ENCODE results near the gene NADK2. TPM values are rescaled to one million over a fixed set of nuclear protein-coding genes. Genes with fewer than 3 reads are reported as not detected.

The NADK2 gene
- total RNA-seq, 2 donors from 2014 or later = 23.4 to 30.1 TPM

- H3K36me3 ChIP-seq (replicated peaks in 1 of 2; ENCODE audit: insufficient read depth in 1 of 2, low read depth in 2 of 2) = peaks cover 0 to 2% of the 10 kb centered on the region in 2 donors
Measured at GRCh38 chr5:36178524-36178890, 63.2 kb downstream of the NADK2 start.

DNA sequence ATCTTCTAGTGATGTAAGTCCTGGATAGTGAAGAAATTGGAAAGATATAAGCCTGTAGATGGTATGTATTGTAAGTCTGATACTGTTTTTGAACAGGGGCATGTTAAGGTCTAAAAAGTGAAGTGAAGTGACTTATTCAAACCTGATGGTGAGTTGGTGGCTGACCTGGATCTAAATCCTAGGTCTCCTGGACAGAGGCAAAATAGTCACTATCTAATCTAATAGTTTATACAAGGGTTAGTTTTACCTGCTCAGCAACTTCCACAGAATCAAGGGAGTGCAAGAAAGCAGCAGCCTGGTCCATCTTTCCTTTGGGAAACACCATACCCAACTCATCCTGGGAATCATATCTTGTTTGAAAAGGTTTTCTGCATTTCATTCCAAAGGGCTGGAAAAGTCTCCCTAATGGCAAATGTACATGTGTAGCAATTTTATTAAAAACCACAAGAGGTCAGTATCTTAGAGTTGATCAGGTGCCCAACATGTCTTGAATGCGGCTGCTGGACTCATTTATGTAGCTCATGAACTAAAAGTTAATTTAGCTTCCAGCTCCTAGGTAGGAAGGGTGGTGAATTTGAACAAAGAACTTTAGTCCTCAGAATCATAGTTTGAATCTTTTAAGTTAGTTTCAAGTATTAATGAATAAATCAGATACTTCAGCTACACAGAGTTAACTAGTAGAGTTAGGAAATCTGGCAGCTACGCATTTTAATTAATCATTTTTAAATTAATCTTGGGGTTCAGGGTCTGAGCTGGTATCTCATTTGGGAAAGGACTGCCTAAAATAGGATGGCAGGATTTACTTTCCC lies 63.8 kb downstream of the NADK2 start:
- intact Hi-C loops (cut with DNase I) = no loop called here
- TF ChIP-seq POLR2A (IDR thresholded peaks at IDR 0.05) (no peak), CTCF (IDR thresholded peaks at IDR 0.05) (peak in 6 of 7 experiments; percentile 47 to 68 (median 62))
- peak in 3 of 4 donors; percentile 21 to 30 (median 25) for DNase-seq
- no peak overlapping the region for H3K27ac ChIP-seq
- H3K27me3 ChIP-seq = no peaks in the 10 kb centered on the region
- no peaks in the 10 kb centered on the region for H3K9me3 ChIP-seq
- WGBS, 2 donors = 45 to 50% methylated on average over 2 of the region's 2 CpGs
- ATAC-seq = peak; percentile 79
- H3K4me1 ChIP-seq = no peaks in the 10 kb centered on the region
- H3K4me3 ChIP-seq = no peak overlapping the region
- peaks cover 0 to 2% of the 10 kb centered on the region in 2 donors for H3K36me3 ChIP-seq (replicated peaks in 1 of 2; ENCODE audit: insufficient read depth in 1 of 2, low read depth in 2 of 2)

More at GRCh38 chr5:36178524-36178890, 63.2 kb downstream of the NADK2 start:
- Histone ChIP-seq H3K27ac (no peak overlapping the region), H3K4me3 (no peak overlapping the region), H3K27me3 (no peaks in the 10 kb centered on the region), H3K4me1 (no peaks in the 10 kb centered on the region), H3K9me3 (no peaks in the 10 kb centered on the region)
- TF ChIP-seq POLR2A (IDR thresholded peaks at IDR 0.05) = no peak
- no peak for TF ChIP-seq CTCF (IDR thresholded peaks at IDR 0.05)
- 89 to 92% methylated on average over 3 of the region's 3 CpGs for WGBS, 2 donors
- intact Hi-C loops (cut with DNase I) = no loop called here
- ATAC-seq = no peak
- no peak for DNase-seq

DNA sequence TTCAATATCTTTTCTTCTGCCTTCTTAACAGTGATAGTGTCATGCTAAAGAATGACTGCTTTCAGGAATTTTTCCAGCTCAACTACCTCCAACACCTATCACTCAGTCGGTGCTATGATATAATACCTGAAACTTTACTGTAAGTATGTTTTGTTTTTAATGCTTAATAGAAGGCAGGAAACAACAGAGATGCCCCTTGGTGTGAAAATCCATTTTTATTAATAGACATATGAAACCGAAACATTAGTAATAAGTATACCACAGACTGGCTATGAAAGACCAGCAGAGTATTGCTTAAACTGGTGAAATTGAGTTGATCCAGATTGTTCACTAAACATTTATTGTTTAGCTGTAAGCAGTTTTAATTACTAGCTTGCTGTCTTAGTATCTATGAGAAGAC lies 64.6 kb downstream of the NADK2 start:
- peaks cover 0 to 2% of the 10 kb centered on the region in 2 donors for H3K36me3 ChIP-seq (replicated peaks in 1 of 2; ENCODE audit: insufficient read depth in 1 of 2, low read depth in 2 of 2)
- no peak for DNase-seq
- H3K4me1 ChIP-seq = no peaks in the 10 kb centered on the region
- H3K9me3 ChIP-seq = no peaks in the 10 kb centered on the region
- TF ChIP-seq POLR2A (IDR thresholded peaks at IDR 0.05) (no peak), CTCF (IDR thresholded peaks at IDR 0.05) (no peak)
- H3K27ac ChIP-seq = no peak overlapping the region
- no peak overlapping the region for H3K4me3 ChIP-seq
- intact Hi-C loops (cut with DNase I) = no loop called here
- H3K27me3 ChIP-seq = no peaks in the 10 kb centered on the region
- ATAC-seq = no peak
- WGBS, 2 donors = 53 to 69% methylated on average over 2 of the region's 2 CpGs

- intact Hi-C loops (cut with DNase I) = no loop called here
- Histone ChIP-seq H3K36me3 (replicated peaks in 1 of 2; ENCODE audit: insufficient read depth in 1 of 2, low read depth in 2 of 2) (peaks cover 0 to 5% of the 10 kb centered on the region in 2 donors), H3K27ac (no peak overlapping the region), H3K9me3 (no peaks in the 10 kb centered on the region), H3K27me3 (no peaks in the 10 kb centered on the region), H3K4me3 (no peak overlapping the region), H3K4me1 (no peaks in the 10 kb centered on the region)
- WGBS, 2 donors = 88 to 89% methylated on average over 5 of the region's 5 CpGs
- TF ChIP-seq CTCF (IDR thresholded peaks at IDR 0.05) (no peak), POLR2A (IDR thresholded peaks at IDR 0.05) (no peak)
- DNase-seq (no peak), ATAC-seq (no peak)
Measured at GRCh38 chr5:36175043-36175442, 66.7 kb downstream of the NADK2 start.

GRCh38 chr5:36174119-36174518 lies 67.6 kb downstream of the NADK2 start:
- intact Hi-C loops (cut with DNase I) = no loop called here
- TF ChIP-seq POLR2A (IDR thresholded peaks at IDR 0.05) (no peak), CTCF (IDR thresholded peaks at IDR 0.05) (no peak)
- Histone ChIP-seq H3K4me3 (no peak overlapping the region), H3K27ac (no peak overlapping the region), H3K9me3 (no peaks in the 10 kb centered on the region), H3K4me1 (no peaks in the 10 kb centered on the region), H3K27me3 (no peaks in the 10 kb centered on the region), H3K36me3 (replicated peaks in 1 of 2; ENCODE audit: insufficient read depth in 1 of 2, low read depth in 2 of 2) (peaks cover 0 to 5% of the 10 kb centered on the region in 2 donors)
- ATAC-seq (no peak), DNase-seq (no peak)
- WGBS, 2 donors = 81 to 84% methylated on average over 3 of the region's 3 CpGs
